Cardiac muscle cell (in vitro differentiated cells and primary cell): ENCODE results near the gene NTPCR. TPM values are rescaled to one million over a fixed set of nuclear protein-coding genes. Genes with fewer than 3 reads are reported as not detected.

Experiments used
- DNase-seq, 2 donors: peaks; one replicate each; pipeline versions ENCODE4 v3.0.0 to v3.0.0-alpha.2; 2010 to 2017; ENCODE audit warnings: low read depth in 1 of 2, low spot score in 1 of 2
- H3K27ac ChIP-seq: fragments of 200-600 bp; sonication (generic); 2 replicates; pipeline ENCODE4 v1.5.1; 2016
- H3K27me3 ChIP-seq: fragments of 200-600 bp; sonication (generic); 2 replicates; pipeline ENCODE4 v1.6.0; 2016; ENCODE audit warnings: control low read depth
- H3K36me3 ChIP-seq: fragments of 200-600 bp; sonication (generic); 2 replicates; pipeline ENCODE4 v1.5.1; 2016; ENCODE audit warnings: control low read depth
- H3K4me1 ChIP-seq: fragments of 200-600 bp; sonication (generic); 2 replicates; pipeline ENCODE4 v1.8.1; 2017; ENCODE audit warnings: low read depth, mild to moderate bottlenecking, mixed run types
- H3K4me3 ChIP-seq: fragments of 200-600 bp; sonication (generic); 2 replicates; pipeline ENCODE4 v1.5.1; 2016; ENCODE audit warnings: mild to moderate bottlenecking
- H3K9me3 ChIP-seq: fragments of 200-600 bp; sonication (generic); 2 replicates; pipeline ENCODE4 v1.5.1; 2017; ENCODE audit warnings: low read depth, mild to moderate bottlenecking, control low read depth
- polyA plus RNA-seq: library from polyadenylated mRNA; unstranded; fragments of >200 nt; fragmentation: Nextera tagmentation; extraction: Ambion mirVana; gene quantifications from 2 replicates; pipeline ENCODE4 v1.2.1, GENCODE V29; 2016
- total RNA-seq: library from RNA; depleted of rRNA; stranded (reverse); fragments of >200 nt; gene quantifications from 2 replicates; pipeline ENCODE4 v1.2.3, GENCODE V29; 2016
- TF ChIP-seq, protein P1 (sequence below): IDR thresholded peaks from 2 replicates; pipeline ENCODE4 v1.5.1; 2012; ENCODE audit warnings: low read depth, mild to moderate bottlenecking, low read length

NTPCR gene
- total and polyA plus RNA-seq, 2 experiments from 2014 or later, result 37.5 to 154 TPM

DNA sequence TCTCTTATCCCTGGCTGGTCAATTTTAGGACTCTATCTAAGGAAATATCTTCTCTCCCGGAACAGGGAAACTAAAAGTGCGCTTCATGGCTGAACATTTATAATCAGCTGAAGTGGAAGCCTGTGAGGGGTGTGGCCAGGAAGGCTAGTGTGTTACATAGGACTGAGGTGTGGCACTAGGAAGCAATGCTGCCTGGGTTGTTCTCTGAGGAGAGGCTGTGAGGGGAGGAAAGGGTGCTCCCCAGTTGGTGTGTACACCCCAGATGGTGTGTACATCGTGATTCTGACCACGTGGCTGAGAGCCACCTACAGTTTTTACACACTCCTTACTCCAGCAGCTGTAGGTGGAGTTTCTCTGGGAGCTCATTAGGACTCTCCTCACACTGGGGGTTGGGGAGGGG, 16.3 kb downstream of the NTPCR start:
- TF ChIP-seq, protein P1, sequence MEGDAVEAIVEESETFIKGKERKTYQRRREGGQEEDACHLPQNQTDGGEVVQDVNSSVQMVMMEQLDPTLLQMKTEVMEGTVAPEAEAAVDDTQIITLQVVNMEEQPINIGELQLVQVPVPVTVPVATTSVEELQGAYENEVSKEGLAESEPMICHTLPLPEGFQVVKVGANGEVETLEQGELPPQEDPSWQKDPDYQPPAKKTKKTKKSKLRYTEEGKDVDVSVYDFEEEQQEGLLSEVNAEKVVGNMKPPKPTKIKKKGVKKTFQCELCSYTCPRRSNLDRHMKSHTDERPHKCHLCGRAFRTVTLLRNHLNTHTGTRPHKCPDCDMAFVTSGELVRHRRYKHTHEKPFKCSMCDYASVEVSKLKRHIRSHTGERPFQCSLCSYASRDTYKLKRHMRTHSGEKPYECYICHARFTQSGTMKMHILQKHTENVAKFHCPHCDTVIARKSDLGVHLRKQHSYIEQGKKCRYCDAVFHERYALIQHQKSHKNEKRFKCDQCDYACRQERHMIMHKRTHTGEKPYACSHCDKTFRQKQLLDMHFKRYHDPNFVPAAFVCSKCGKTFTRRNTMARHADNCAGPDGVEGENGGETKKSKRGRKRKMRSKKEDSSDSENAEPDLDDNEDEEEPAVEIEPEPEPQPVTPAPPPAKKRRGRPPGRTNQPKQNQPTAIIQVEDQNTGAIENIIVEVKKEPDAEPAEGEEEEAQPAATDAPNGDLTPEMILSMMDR, result no peak
- peaks cover 20% of the 10 kb centered on the region for H3K36me3 ChIP-seq
- no peaks in the 10 kb centered on the region for H3K27me3 ChIP-seq
- peaks cover 9% of the 10 kb centered on the region for H3K4me1 ChIP-seq
- no peak overlapping the region for H3K4me3 ChIP-seq
- H3K27ac ChIP-seq, result no peak overlapping the region
- DNase-seq, result no peak
- H3K9me3 ChIP-seq, result no peaks in the 10 kb centered on the region

DNA sequence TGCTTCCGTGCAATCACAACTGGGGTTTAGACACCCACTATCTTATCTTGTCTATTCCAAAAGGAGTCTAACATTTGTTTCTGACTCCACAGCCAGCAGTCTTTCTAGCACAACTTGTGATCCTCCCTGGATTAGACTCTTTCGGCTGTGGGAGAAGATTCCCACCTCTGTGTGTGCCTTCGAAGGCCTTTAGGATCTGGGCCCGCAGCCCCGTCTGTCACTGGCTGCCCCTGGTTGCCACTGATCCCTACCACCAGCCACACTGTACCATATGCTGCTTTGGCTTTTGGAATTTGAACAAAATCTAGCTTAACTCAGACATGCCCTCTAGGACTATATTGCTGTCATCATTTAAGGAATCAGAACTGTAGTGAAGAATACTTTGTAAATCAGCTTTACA, 18.0 kb downstream of the NTPCR start:
- no peaks in the 10 kb centered on the region for H3K4me1 ChIP-seq
- no peaks in the 10 kb centered on the region for H3K27me3 ChIP-seq
- H3K27ac ChIP-seq, result no peak overlapping the region
- no peak for DNase-seq
- TF ChIP-seq, protein P1, result no peak
- no peak overlapping the region for H3K4me3 ChIP-seq
- H3K36me3 ChIP-seq, result peaks cover 33% of the 10 kb centered on the region
- H3K9me3 ChIP-seq, result no peaks in the 10 kb centered on the region

DNA sequence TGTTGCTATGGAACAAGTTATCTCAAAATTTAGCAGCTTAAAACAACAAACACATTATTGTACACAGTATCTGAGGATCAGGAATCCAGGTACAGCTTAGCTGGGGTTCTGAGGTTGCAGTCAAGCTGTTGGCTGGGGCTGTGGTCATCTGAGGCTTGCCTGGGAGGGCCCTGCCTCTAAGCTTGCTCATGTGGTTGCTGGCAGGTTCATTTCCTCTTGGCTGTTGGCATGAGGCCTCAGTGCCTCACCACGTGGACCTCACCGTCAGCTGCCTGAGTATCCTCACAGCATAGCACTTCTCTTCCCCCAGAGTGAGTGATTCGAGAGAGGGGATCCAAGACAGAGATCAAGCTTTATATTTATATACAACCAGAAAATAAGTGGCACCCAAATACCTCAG, 18.6 kb downstream of the NTPCR start:
- Histone ChIP-seq H3K9me3 (no peaks in the 10 kb centered on the region), H3K4me1 (no peaks in the 10 kb centered on the region), H3K36me3 (peaks cover 34% of the 10 kb centered on the region), H3K27me3 (no peaks in the 10 kb centered on the region), H3K4me3 (no peak overlapping the region), H3K27ac (no peak overlapping the region)
- TF ChIP-seq, protein P1, result no peak
- peak in 1 of 2 donors; percentile 75 for DNase-seq

DNA sequence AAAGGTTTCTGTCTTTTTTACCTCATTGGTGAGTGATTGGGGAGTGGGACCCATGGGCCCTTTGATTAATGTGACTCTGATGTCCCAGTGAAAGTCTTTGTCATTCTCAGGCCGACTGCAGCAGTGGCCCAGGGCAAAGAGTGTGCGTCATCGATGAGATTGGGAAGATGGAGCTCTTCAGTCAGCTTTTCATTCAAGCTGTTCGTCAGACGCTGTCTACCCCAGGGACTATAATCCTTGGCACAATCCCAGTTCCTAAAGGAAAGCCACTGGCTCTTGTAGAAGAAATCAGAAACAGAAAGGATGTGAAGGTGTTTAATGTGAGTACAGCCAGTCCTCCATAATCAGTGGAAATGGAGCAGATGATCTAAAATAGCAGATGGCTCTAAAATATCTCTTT, 19.4 kb downstream of the NTPCR start:
- Histone ChIP-seq H3K27me3 (no peaks in the 10 kb centered on the region), H3K4me3 (no peak overlapping the region), H3K36me3 (peaks cover 34% of the 10 kb centered on the region), H3K27ac (no peak overlapping the region), H3K9me3 (no peaks in the 10 kb centered on the region), H3K4me1 (no peaks in the 10 kb centered on the region)
- TF ChIP-seq, protein P1, result no peak
- DNase-seq, result no peak

DNA sequence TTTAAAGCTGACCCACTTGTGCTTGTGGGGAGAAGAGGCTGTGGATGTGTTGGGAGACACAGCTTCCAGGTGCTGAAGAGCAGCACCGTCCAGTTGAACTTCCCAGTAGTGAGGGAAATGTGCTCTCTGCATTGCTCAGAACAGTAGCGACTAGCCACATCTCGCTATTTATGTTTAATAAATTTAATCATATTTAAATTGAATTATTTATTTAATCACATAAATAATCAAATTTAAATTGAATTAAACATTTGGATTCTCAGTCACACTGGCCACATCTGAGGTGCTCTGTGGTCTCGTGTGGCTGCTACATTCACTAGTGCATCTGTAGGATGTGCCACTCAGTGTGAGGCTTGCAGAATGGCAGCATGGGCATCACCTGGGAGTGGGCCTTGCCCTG, 20.1 kb downstream of the NTPCR start:
- H3K4me1 ChIP-seq, result no peaks in the 10 kb centered on the region
- no peak overlapping the region for H3K27ac ChIP-seq
- H3K27me3 ChIP-seq, result no peaks in the 10 kb centered on the region
- H3K36me3 ChIP-seq, result peaks cover 34% of the 10 kb centered on the region
- TF ChIP-seq, protein P1, result no peak
- no peak for DNase-seq
- H3K9me3 ChIP-seq, result no peaks in the 10 kb centered on the region
- H3K4me3 ChIP-seq, result no peak overlapping the region
